H9 (cell line): ENCODE data around the gene FUT8. TPM values are rescaled to one million over a fixed set of nuclear protein-coding genes. Genes with fewer than 3 reads are reported as not detected.

ENCODE experiments used
- DNase-seq: peaks from one replicate; pipeline ENCODE4 v3.0.0-alpha.2; 2017
- H2AFZ ChIP-seq: one replicate; pipeline ENCODE4 v1.6.1; 2013; ENCODE audit warnings: mild to moderate bottlenecking, low read length, control low read depth, moderate library complexity
- H2AK5ac ChIP-seq: 2 replicates; pipeline ENCODE4 v1.6.1; 2013; ENCODE audit warnings: low read length, control low read depth, mixed read lengths; ENCODE audit not compliant: insufficient read length
- H2BK120ac ChIP-seq: one replicate; pipeline ENCODE4 v1.6.1; 2013; ENCODE audit warnings: low read depth, mild to moderate bottlenecking, low read length, control low read depth, inconsistent platforms; ENCODE audit not compliant: poor library complexity, severe bottlenecking
- H2BK12ac ChIP-seq: 2 replicates; pipeline ENCODE4 v1.6.1; 2013; ENCODE audit warnings: low read length, control low read depth, mixed read lengths, low read depth; ENCODE audit not compliant: insufficient read length
- H2BK15ac ChIP-seq: 2 replicates; pipeline ENCODE4 v1.6.1; 2013; ENCODE audit warnings: low read depth, low read length, control low read depth
- H2BK20ac ChIP-seq: one replicate; pipeline ENCODE4 v1.6.1; 2013; ENCODE audit warnings: low read depth, mild to moderate bottlenecking, low read length, control low read depth, inconsistent platforms; ENCODE audit not compliant: poor library complexity, severe bottlenecking
- H2BK5ac ChIP-seq: 2 replicates; pipeline ENCODE4 v1.6.1; 2013; ENCODE audit warnings: low read length, control low read depth, mixed read lengths; ENCODE audit not compliant: insufficient read length
- H3K14ac ChIP-seq: 2 replicates; pipeline ENCODE4 v1.6.1; 2013; ENCODE audit warnings: low read length, control low read depth; ENCODE audit not compliant: insufficient read depth
- H3K18ac ChIP-seq: 2 replicates; pipeline ENCODE4 v1.6.1; 2013; ENCODE audit warnings: low read depth, mild to moderate bottlenecking, mixed read lengths, low read length, control low read depth; ENCODE audit not compliant: insufficient read length
- H3K23ac ChIP-seq: 2 replicates; pipeline ENCODE4 v1.6.1; 2013; ENCODE audit warnings: low read length, control low read depth, mixed read lengths, low read depth; ENCODE audit not compliant: insufficient read length
- H3K23me2 ChIP-seq: 2 replicates; pipeline ENCODE4 v1.6.1; 2013; ENCODE audit warnings: low read depth, mild to moderate bottlenecking, mixed read lengths, low read length, control low read depth; ENCODE audit not compliant: insufficient read length, poor library complexity, severe bottlenecking
- H3K27ac ChIP-seq: 2 replicates; pipeline ENCODE4 v1.5.1; 2013; ENCODE audit warnings: low read length, control low read depth, mixed read lengths, low read depth; ENCODE audit not compliant: insufficient read length
- H3K27me3 ChIP-seq: 2 replicates; pipeline ENCODE4 v1.6.1; 2013; ENCODE audit warnings: low read length, control low read depth, inconsistent platforms; ENCODE audit not compliant: insufficient read depth
- H3K4ac ChIP-seq: 2 replicates; pipeline ENCODE4 v1.6.1; 2013; ENCODE audit warnings: low read depth, mild to moderate bottlenecking, control low read depth, inconsistent platforms, low read length, moderate library complexity
- H3K4me1 ChIP-seq: 2 replicates; pipeline ENCODE4 v1.6.1; 2013; ENCODE audit warnings: low read length, control low read depth, inconsistent platforms; ENCODE audit not compliant: insufficient read depth
- H3K4me2 ChIP-seq: 2 replicates; pipeline ENCODE4 v1.6.1; 2013; ENCODE audit warnings: low read length, control low read depth, mixed read lengths; ENCODE audit not compliant: insufficient read length, insufficient read depth
- H3K56ac ChIP-seq: 2 replicates; pipeline ENCODE4 v1.6.1; 2013; ENCODE audit warnings: low read depth, mild to moderate bottlenecking, mixed read lengths, low read length, control low read depth; ENCODE audit not compliant: insufficient read length
- H3K79me1 ChIP-seq: 2 replicates; pipeline ENCODE4 v1.6.1; 2013; ENCODE audit warnings: low read depth, mild to moderate bottlenecking, moderate library complexity, low read length, control low read depth, inconsistent platforms; ENCODE audit not compliant: insufficient read depth, poor library complexity, severe bottlenecking
- H3K79me2 ChIP-seq: 2 replicates; pipeline ENCODE4 v1.6.1; 2013; ENCODE audit warnings: low read length, control low read depth, inconsistent platforms; ENCODE audit not compliant: insufficient read depth
- H3K9ac ChIP-seq: 2 replicates; pipeline ENCODE4 v1.6.1; 2013; ENCODE audit warnings: low read length, control low read depth, mixed read lengths; ENCODE audit not compliant: insufficient read length; ENCODE audit errors: extremely low read depth
- H3K9me3 ChIP-seq: one replicate; pipeline ENCODE4 v1.6.1; 2013; ENCODE audit warnings: low read depth, low read length, inconsistent platforms; ENCODE audit not compliant: control insufficient read depth
- H3T11ph ChIP-seq: one replicate; pipeline ENCODE4 v1.6.1; 2013; ENCODE audit warnings: mild to moderate bottlenecking, low read length, control low read depth, inconsistent platforms
- H4K20me1 ChIP-seq: one replicate; pipeline ENCODE4 v1.6.1; 2013; ENCODE audit not compliant: control insufficient read depth, insufficient read length, insufficient read depth
- H4K5ac ChIP-seq: 2 replicates; pipeline ENCODE4 v1.6.1; 2013; ENCODE audit warnings: low read depth, mild to moderate bottlenecking, mixed read lengths, low read length, control low read depth; ENCODE audit not compliant: insufficient read length
- H4K8ac ChIP-seq: replicated peaks from 2 replicates; pipeline ENCODE4 v1.6.1; 2013; ENCODE audit warnings: low read length, control low read depth, mixed read lengths, low read depth; ENCODE audit not compliant: insufficient read length
- H4K91ac ChIP-seq: 2 replicates; pipeline ENCODE4 v1.6.1; 2013; ENCODE audit warnings: low read depth, mild to moderate bottlenecking, moderate library complexity, mixed read lengths, low read length, control low read depth; ENCODE audit not compliant: insufficient read length
- H3K27ac Mint-ChIP-seq, 3 experiments: 2 replicates in 2 of 3; 3 replicates in 1 of 3; pipeline ENCODE4 v1.8.0; 2020 to 2021; ENCODE audit warnings: mixed read lengths in 3 of 3, mild to moderate bottlenecking in 1 of 3, moderate library complexity in 1 of 3
- H3K27me3 Mint-ChIP-seq: 2 replicates; pipeline ENCODE4 v1.8.0; 2021; ENCODE audit warnings: low read depth, mild to moderate bottlenecking, moderate library complexity, mixed read lengths
- H3K36me3 Mint-ChIP-seq, 3 experiments: 2 replicates in 2 of 3; 3 replicates in 1 of 3; pipeline ENCODE4 v1.8.0; 2020 to 2021; ENCODE audit warnings: low read depth in 3 of 3, mixed read lengths in 3 of 3; ENCODE audit not compliant: insufficient read depth in 1 of 3
- H3K4me1 Mint-ChIP-seq, 2 experiments: 2 replicates each; pipeline ENCODE4 v1.8.0; 2020; ENCODE audit warnings: mixed read lengths in 2 of 2
- H3K4me3 Mint-ChIP-seq, 2 experiments: 2 replicates in 1 of 2; 3 replicates in 1 of 2; pipeline ENCODE4 v1.8.0; 2020 to 2021; ENCODE audit warnings: mild to moderate bottlenecking in 2 of 2, mixed read lengths in 2 of 2, moderate library complexity in 1 of 2
- H3K9me3 Mint-ChIP-seq, 2 experiments: 2 replicates in 1 of 2; 3 replicates in 1 of 2; pipeline ENCODE4 v1.8.0; 2020; ENCODE audit warnings: mild to moderate bottlenecking in 2 of 2, mixed read lengths in 2 of 2, moderate library complexity in 1 of 2
- CTCF ChIP-seq: fragments of 200-600 bp; sonication (generic); conservative IDR thresholded peaks from 3 replicates; pipeline ENCODE4 v1.8.0; 2021; ENCODE audit warnings: antibody characterized with exemption, mild to moderate bottlenecking
- WGBS: extraction: QIAGEN DNeasy Blood & Tissue Kit; methylation state at CpG from one replicate; pipeline ENCODE4 v1.1.7; 2013; ENCODE audit warnings: missing lambda C conversion rate, low lambda C conversion rate, mixed read lengths; ENCODE audit not compliant: insufficient read length; ENCODE audit errors: extremely low coverage; 5-methylcytosine and 5-hydroxymethylcytosine counted together
- total RNA-seq: library from RNA; stranded (reverse); gene quantifications from 2 replicates; pipeline ENCODE4 v1.2.1, GENCODE V29; 2021

FUT8 gene
- total RNA-seq, 1 experiment from 2014 or later = 44.3 TPM

- Histone ChIP-seq H3K4me1 (no peaks in the 10 kb centered on the region), H3K4me2 (no peak overlapping the region), H4K20me1 (no peaks in the 10 kb centered on the region), H2BK12ac (no peak overlapping the region), H3K23ac (no peak overlapping the region), H3K23me2 (no peaks in the 10 kb centered on the region), H3K79me2 (no peaks in the 10 kb centered on the region), H2BK120ac (no peak overlapping the region), H3K9ac (no peak overlapping the region), H3K79me1 (no peaks in the 10 kb centered on the region), H2BK20ac (no peak overlapping the region), H4K5ac (no peak overlapping the region), H3K27ac (no peak overlapping the region), H3K9me3 (no peaks in the 10 kb centered on the region), H2AFZ (no peak overlapping the region), H2BK15ac (no peak overlapping the region), H2BK5ac (no peak overlapping the region), H4K91ac (no peak overlapping the region), H4K8ac (no peak overlapping the region), H3K4ac (no peak overlapping the region), H3K14ac (no peak overlapping the region), H3K18ac (no peak overlapping the region), H3K27me3 (no peaks in the 10 kb centered on the region), H3K56ac (no peak overlapping the region), H2AK5ac (no peak overlapping the region), H3T11ph (no peak overlapping the region)
- Mint-ChIP-seq H3K36me3 (no peaks in the 10 kb centered on the region), H3K9me3 (no peaks in the 10 kb centered on the region), H3K27me3 (no peaks in the 10 kb centered on the region), H3K4me1 (no peaks in the 10 kb centered on the region), H3K27ac (no peak overlapping the region), H3K4me3 (no peak overlapping the region)
- TF ChIP-seq CTCF = no peak
- no CpG with 5 or more reads among the region's 2 CpGs for WGBS
- no peak for DNase-seq
Measured at GRCh38 chr14:65604936-65605335, 192.4 kb downstream of the FUT8 start.
